ENCODE results near the gene FAM163B.

- TF ChIP-seq CTCF (IDR thresholded peaks at IDR 0.05; ENCODE audit: insufficient read depth, low read depth, low read length) (no peak), EZH2 (IDR thresholded peaks at IDR 0.05; ENCODE audit: insufficient read depth, low read length) (no peak)
Measured at GRCh38 chr9:133647148-133647547, 38.0 kb upstream of the FAM163B start.
